T-cell (primary cell): ENCODE results near the gene SNAP25. TPM values are rescaled to one million over a fixed set of nuclear protein-coding genes. Genes with fewer than 3 reads are reported as not detected.

Experiments
- ATAC-seq, 4 experiments: fragments of 200-7000 bp in 3 of 4; fragments of 150-1000 bp in 1 of 4; cut with Tn5 transposase; replicated peaks in 1 of 4; 1 replicate in 3 of 4; 2 replicates in 1 of 4; pipeline ENCODE4 v1.10.0; 2021; ENCODE audit warnings: moderate library complexity in 3 of 4, mild to moderate bottlenecking in 2 of 4, moderate number of reproducible peaks in 1 of 4
- CTCF ChIA-PET, 2 donors: fragments of 300-600 bp; sonication (Branson Sonifier 250); formaldehyde crosslinking; loops; one replicate each; lab custom pipeline; 2022; ENCODE audit warnings: antibody characterized with exemption in 2 of 2; lab: Charles Lee
- POLR2A ChIA-PET, 2 donors: fragments of 300-600 bp; sonication (Branson Sonifier 250); formaldehyde crosslinking; loops; one replicate each; lab custom pipeline; 2022; ENCODE audit warnings: antibody characterized with exemption in 2 of 2; lab: Charles Lee
- DNase-seq, 35 experiments: peaks; one replicate each; pipeline versions ENCODE4 v3.0.0 to v3.0.0-alpha.2; 2013 to 2023
- H3K27ac ChIP-seq: one replicate; pipeline ENCODE4 v1.5.1; 2013; ENCODE audit warnings: low read length
- H3K27me3 ChIP-seq, 2 experiments: replicated peaks in 1 of 2; 1 replicate in 1 of 2; 2 replicates in 1 of 2; pipeline versions ENCODE4 v1.6.1 to v1.7.0; 2013; ENCODE audit warnings: low read length in 1 of 2, mixed read lengths in 1 of 2; ENCODE audit not compliant: control insufficient read depth in 2 of 2, insufficient read depth in 2 of 2; ENCODE audit errors: extremely low read depth in 1 of 2
- H3K36me3 ChIP-seq, 2 donors: 1 replicate in 1 of 2; 2 replicates in 1 of 2; pipeline versions ENCODE4 v1.6.1 to v1.7.0; 2013; ENCODE audit warnings: low read length in 1 of 2; ENCODE audit not compliant: control insufficient read depth in 2 of 2, insufficient read depth in 1 of 2; ENCODE audit errors: extremely low read depth in 1 of 2
- H3K4me1 ChIP-seq, 2 experiments: 1 replicate in 1 of 2; 2 replicates in 1 of 2; pipeline versions ENCODE4 v1.6.1 to v1.7.0; 2013; ENCODE audit warnings: low read length in 2 of 2, mixed read lengths in 1 of 2; ENCODE audit not compliant: insufficient read depth in 2 of 2, control insufficient read depth in 1 of 2; ENCODE audit errors: extremely low read depth in 1 of 2
- H3K4me3 ChIP-seq, 2 donors: 1 replicate in 1 of 2; 2 replicates in 1 of 2; pipeline versions ENCODE4 v1.5.1 to v1.7.0; 2013; ENCODE audit warnings: mild to moderate bottlenecking in 2 of 2, low read length in 1 of 2, moderate library complexity in 1 of 2; ENCODE audit not compliant: control insufficient read depth in 1 of 2; ENCODE audit errors: extremely low read depth in 1 of 2
- H3K9me3 ChIP-seq: 2 replicates; pipeline ENCODE4 v1.7.0; 2013
- H3K27ac Mint-ChIP-seq, 2 donors: one replicate each; pipeline ENCODE4 v1.8.0; 2020 to 2021; ENCODE audit warnings: mild to moderate bottlenecking in 2 of 2, mixed read lengths in 2 of 2
- H3K27me3 Mint-ChIP-seq, 2 donors: one replicate each; pipeline ENCODE4 v1.8.0; 2021 to 2022; ENCODE audit warnings: mixed read lengths in 2 of 2
- H3K36me3 Mint-ChIP-seq: one replicate; pipeline ENCODE4 v1.8.0; 2021; ENCODE audit warnings: mixed read lengths
- H3K4me1 Mint-ChIP-seq, 3 donors: one replicate each; pipeline ENCODE4 v1.8.0; 2020 to 2022; ENCODE audit warnings: mixed read lengths in 3 of 3, mild to moderate bottlenecking in 1 of 3
- H3K4me3 Mint-ChIP-seq, 3 donors: one replicate each; pipeline ENCODE4 v1.8.0; 2020 to 2022; ENCODE audit warnings: mild to moderate bottlenecking in 3 of 3, mixed read lengths in 3 of 3, moderate library complexity in 3 of 3
- H3K9me3 Mint-ChIP-seq, 3 donors: one replicate each; pipeline ENCODE4 v1.8.0; 2020 to 2022; ENCODE audit warnings: mixed read lengths in 3 of 3
- WGBS: methylation state at CpG from one replicate; pipeline ENCODE4 v1.1.5; 2013; ENCODE audit warnings: missing lambda C conversion rate; ENCODE audit not compliant: insufficient coverage; 5-methylcytosine and 5-hydroxymethylcytosine counted together
- total RNA-seq, 35 experiments: library from RNA in 6 of 35; stranded (reverse) in 6 of 35; fragments of 120-200 nt in 1 of 35; gene quantifications; one replicate each; pipeline versions ENCODE4 v1.2.1 to v1.2.4 and lab custom pipeline; 2013 to 2026

The SNAP25 gene
- total RNA-seq, 5 donors from 2014 or later (not counting 1 experiment from before 2014, with no cell fraction given) = 0.18 TPM; not detected in 4

- Histone ChIP-seq H3K36me3 (no peaks in the 10 kb centered on the region), H3K4me3 (no peak overlapping the region), H3K9me3 (no peaks in the 10 kb centered on the region), H3K4me1 (no peaks in the 10 kb centered on the region), H3K27me3 (no peaks in the 10 kb centered on the region), H3K27ac (no peak overlapping the region)
- H3K4me3 Mint-ChIP-seq = no peak overlapping the region
- ATAC-seq (no peak), DNase-seq (no peak)
- H3K4me1 Mint-ChIP-seq = no peaks in the 10 kb centered on the region
- H3K27ac Mint-ChIP-seq = no peak overlapping the region
- POLR2A ChIA-PET = no interaction called here
- WGBS = 83% methylated on average over 1 of the region's 5 CpGs
- H3K36me3 Mint-ChIP-seq = no peaks in the 10 kb centered on the region
- no peaks in the 10 kb centered on the region for H3K9me3 Mint-ChIP-seq
- peaks cover 6 to 15% of the 10 kb centered on the region in 2 donors for H3K27me3 Mint-ChIP-seq
- CTCF ChIA-PET = interaction anchor here in 1 of 2 donors (0.5 kb wide), 1 partner anchor 194 kb away, joined by 3 read pairs; no protein-coding TSS in a partner anchor
Measured at GRCh38 chr20:10280018-10280908, 61.6 kb downstream of the SNAP25 start.

DNA sequence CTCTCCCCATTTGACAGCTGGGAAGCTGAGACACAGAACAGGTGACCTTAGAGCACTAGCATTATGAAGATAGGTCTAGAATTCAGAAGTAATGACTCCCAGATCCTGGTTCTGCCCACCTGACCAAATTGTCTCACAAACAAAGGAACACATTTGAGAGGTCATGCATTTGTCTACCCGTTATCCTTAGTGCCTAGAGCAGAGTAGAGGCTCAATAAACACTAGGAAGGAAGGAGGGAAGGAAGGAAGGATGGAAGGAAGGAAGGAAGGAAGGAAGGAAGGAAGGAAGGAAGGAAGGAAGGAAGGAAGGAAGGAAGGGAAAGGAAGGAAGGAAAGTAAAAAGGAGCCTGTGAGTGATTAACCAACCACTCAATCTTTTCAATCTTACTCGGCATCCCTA lies 63.3 kb downstream of the SNAP25 start:
- ATAC-seq = no peak
- Mint-ChIP-seq H3K36me3 (no peaks in the 10 kb centered on the region), H3K9me3 (no peaks in the 10 kb centered on the region), H3K4me1 (no peaks in the 10 kb centered on the region), H3K4me3 (no peak overlapping the region), H3K27me3 (peaks cover 10 to 20% of the 10 kb centered on the region in 2 donors), H3K27ac (no peak overlapping the region)
- H3K27me3 ChIP-seq = peaks cover 0 to 5% of the 10 kb centered on the region in 2 experiments
- no peak overlapping the region for H3K27ac ChIP-seq
- no peak overlapping the region for H3K4me3 ChIP-seq
- no peak for DNase-seq
- no peaks in the 10 kb centered on the region for H3K4me1 ChIP-seq
- POLR2A ChIA-PET = no interaction called here
- no peaks in the 10 kb centered on the region for H3K36me3 ChIP-seq
- no peaks in the 10 kb centered on the region for H3K9me3 ChIP-seq
- CTCF ChIA-PET = no interaction called here
- no CpG with 5 or more reads among the region's 2 CpGs for WGBS

DNA sequence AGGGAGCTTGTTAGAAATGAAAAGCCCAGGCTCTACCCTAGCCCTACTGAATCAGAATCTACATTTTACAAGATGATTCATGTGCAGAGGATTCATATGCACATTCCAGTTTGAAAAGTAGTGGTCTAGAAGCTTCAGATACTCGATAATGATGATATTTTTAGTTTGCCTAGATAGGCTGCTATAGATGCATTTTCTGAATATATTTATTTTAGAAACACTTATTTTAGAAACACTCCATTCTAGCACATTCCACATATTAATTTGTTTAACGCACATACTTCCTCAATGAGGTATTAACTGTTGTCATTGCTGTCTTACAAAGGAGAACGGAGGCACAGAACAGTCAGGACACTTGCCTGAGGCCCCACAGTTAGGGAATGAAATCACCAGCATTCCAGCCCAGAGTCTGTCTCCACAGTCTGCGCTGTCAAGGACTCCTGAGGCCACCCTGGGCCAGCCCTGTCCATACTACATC lies 64.4 kb downstream of the SNAP25 start:
- Histone ChIP-seq H3K27me3 (peaks cover 0 to 5% of the 10 kb centered on the region in 2 experiments), H3K9me3 (no peaks in the 10 kb centered on the region), H3K4me3 (no peak overlapping the region), H3K4me1 (no peaks in the 10 kb centered on the region), H3K36me3 (no peaks in the 10 kb centered on the region), H3K27ac (no peak overlapping the region)
- no peaks in the 10 kb centered on the region for H3K36me3 Mint-ChIP-seq
- no peaks in the 10 kb centered on the region for H3K9me3 Mint-ChIP-seq
- H3K27ac Mint-ChIP-seq = no peak overlapping the region
- ATAC-seq (no peak), DNase-seq (no peak)
- ChIA-PET POLR2A (no interaction called here), CTCF (interaction anchor here in 1 of 2 donors (0.6 kb wide), 1 partner anchor 30 kb away, joined by 5 read pairs; no protein-coding TSS in a partner anchor)
- WGBS = 85% methylated on average over 2 of the region's 4 CpGs
- peaks cover 10 to 20% of the 10 kb centered on the region in 2 donors for H3K27me3 Mint-ChIP-seq
- no peak overlapping the region for H3K4me3 Mint-ChIP-seq
- no peaks in the 10 kb centered on the region for H3K4me1 Mint-ChIP-seq

DNA sequence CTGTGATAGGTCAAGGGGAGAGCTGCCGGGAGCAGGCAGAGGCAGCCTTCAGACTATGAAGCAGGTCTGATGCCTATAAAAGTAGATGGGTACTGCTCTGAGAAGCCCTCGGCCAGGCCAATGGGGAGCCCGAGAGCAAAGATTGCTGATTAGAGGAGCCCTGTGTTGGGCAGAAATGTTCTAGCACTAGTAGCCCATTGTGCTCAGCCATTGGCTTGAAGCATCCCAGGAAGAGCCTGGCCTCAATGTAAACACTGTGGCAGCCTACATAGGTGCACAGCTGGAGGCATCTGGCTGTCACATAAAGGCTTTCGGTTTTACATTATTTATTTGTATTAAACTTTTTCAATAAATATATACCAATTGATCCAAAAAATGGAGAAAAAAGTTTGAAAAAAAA lies 67.7 kb downstream of the SNAP25 start:
- H3K4me3 Mint-ChIP-seq = no peak overlapping the region
- H3K9me3 Mint-ChIP-seq = no peaks in the 10 kb centered on the region
- peaks cover 0 to 5% of the 10 kb centered on the region in 2 experiments for H3K27me3 ChIP-seq
- DNase-seq = no peak
- no peak for ATAC-seq
- no peaks in the 10 kb centered on the region for H3K4me1 ChIP-seq
- peaks cover 10% of the 10 kb centered on the region in 2 donors for H3K27me3 Mint-ChIP-seq
- 94% methylated on average over 3 of the region's 4 CpGs for WGBS
- no peak overlapping the region for H3K27ac Mint-ChIP-seq
- CTCF ChIA-PET = no interaction called here
- POLR2A ChIA-PET = no interaction called here
- no peaks in the 10 kb centered on the region for H3K36me3 ChIP-seq
- no peak overlapping the region for H3K4me3 ChIP-seq
- H3K9me3 ChIP-seq = no peaks in the 10 kb centered on the region
- no peak overlapping the region for H3K27ac ChIP-seq
- no peaks in the 10 kb centered on the region for H3K4me1 Mint-ChIP-seq
- no peaks in the 10 kb centered on the region for H3K36me3 Mint-ChIP-seq

- no peaks in the 10 kb centered on the region for H3K36me3 ChIP-seq
- H3K4me3 Mint-ChIP-seq = no peak overlapping the region
- H3K4me1 ChIP-seq = no peaks in the 10 kb centered on the region
- H3K36me3 Mint-ChIP-seq = no peaks in the 10 kb centered on the region
- H3K9me3 Mint-ChIP-seq = no peaks in the 10 kb centered on the region
- H3K9me3 ChIP-seq = no peaks in the 10 kb centered on the region
- H3K27ac ChIP-seq = no peak overlapping the region
- ChIA-PET POLR2A (no interaction called here), CTCF (no interaction called here)
- H3K27me3 Mint-ChIP-seq = peaks cover 8 to 13% of the 10 kb centered on the region in 2 donors
- no peak overlapping the region for H3K27ac Mint-ChIP-seq
- peaks cover 0 to 5% of the 10 kb centered on the region in 2 experiments for H3K27me3 ChIP-seq
- ATAC-seq (no peak), DNase-seq (no peak)
- H3K4me3 ChIP-seq = no peak overlapping the region
- no peaks in the 10 kb centered on the region for H3K4me1 Mint-ChIP-seq
- no CpG with 5 or more reads among the region's 5 CpGs for WGBS
Measured at GRCh38 chr20:10288421-10288820, 69.8 kb downstream of the SNAP25 start.

- no peaks in the 10 kb centered on the region for H3K9me3 ChIP-seq
- Mint-ChIP-seq H3K27me3 (peaks cover 8 to 13% of the 10 kb centered on the region in 2 donors), H3K27ac (no peak overlapping the region), H3K9me3 (no peaks in the 10 kb centered on the region), H3K4me3 (no peak overlapping the region), H3K36me3 (no peaks in the 10 kb centered on the region), H3K4me1 (no peaks in the 10 kb centered on the region)
- ATAC-seq (no peak), DNase-seq (no peak)
- peaks cover 0 to 5% of the 10 kb centered on the region in 2 experiments for H3K27me3 ChIP-seq
- no peak overlapping the region for H3K27ac ChIP-seq
- no peak overlapping the region for H3K4me3 ChIP-seq
- H3K4me1 ChIP-seq = no peaks in the 10 kb centered on the region
- CTCF ChIA-PET = no interaction called here
- POLR2A ChIA-PET = no interaction called here
- 90% methylated on average over 3 of the region's 5 CpGs for WGBS
- no peaks in the 10 kb centered on the region for H3K36me3 ChIP-seq
Measured at GRCh38 chr20:10288954-10289646, 70.5 kb downstream of the SNAP25 start.
